Myocyte (in vitro differentiated cells): ENCODE data around the gene GPR162. TPM values are rescaled to one million over a fixed set of nuclear protein-coding genes. Genes with fewer than 3 reads are reported as not detected.

Experiments used
- DNase-seq: peaks from one replicate; pipeline ENCODE4 v3.0.0-alpha.2; 2012; ENCODE audit warnings: low read depth
- total RNA-seq: library from RNA; depleted of rRNA; stranded (reverse); fragments of >200 nt; gene quantifications from 2 replicates; pipeline ENCODE4 v1.2.3, GENCODE V29; 2014

Gene GPR162
- total RNA-seq, 1 donor from 2014 or later = 2.5 TPM

GRCh38 chr12:6822426-6823135 lies 960 bp downstream of the GPR162 start:
- DNase-seq = no peak

DNA sequence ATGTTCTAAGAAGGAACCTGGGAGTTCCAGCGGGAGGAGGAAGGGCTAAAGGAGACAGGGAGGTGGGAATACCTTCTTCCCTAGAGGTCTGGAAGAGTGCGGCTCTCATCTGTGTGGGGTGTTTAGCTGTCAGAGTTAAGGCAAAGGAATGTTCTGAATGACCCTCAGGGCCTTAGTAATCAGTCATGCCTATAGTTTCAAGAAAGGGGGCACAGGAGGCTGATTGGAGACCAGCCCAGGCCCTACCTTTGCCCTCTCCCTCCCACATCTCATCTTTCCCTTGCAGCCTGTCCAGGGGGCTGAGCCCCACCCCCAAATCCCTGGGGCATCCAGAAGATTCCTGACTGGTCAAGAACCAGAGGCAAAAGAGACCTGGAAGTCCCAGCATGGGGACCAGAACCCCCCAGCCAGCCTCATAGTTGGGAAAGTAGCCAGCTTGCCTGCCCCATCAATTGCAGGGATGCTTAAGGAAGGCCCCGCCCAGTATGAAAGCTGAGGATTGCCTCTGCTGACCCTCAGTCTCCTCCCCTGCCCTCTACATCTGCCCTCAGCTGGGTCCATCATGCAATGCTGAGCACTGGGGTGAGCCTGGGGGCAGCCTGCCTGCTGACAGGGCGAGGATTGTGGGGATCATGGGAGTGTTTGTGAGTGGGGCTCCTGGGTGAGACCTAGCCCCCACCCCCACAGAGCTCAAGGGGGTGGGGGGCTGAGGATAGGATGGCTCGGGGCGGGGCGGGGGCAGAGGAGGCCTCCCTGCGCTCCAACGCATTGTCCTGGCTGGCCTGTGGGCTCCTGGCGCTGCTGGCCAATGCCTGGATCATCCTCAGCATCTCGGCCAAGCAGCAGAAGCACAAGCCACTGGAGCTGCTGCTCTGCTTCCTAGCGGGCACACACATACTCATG lies 1.8 kb downstream of the GPR162 start:
- no peak for DNase-seq

- no peak for DNase-seq
Measured at GRCh38 chr12:6824085-6824775, 2.6 kb downstream of the GPR162 start.

- DNase-seq = peak; percentile 16
Measured at GRCh38 chr12:6824901-6825381, 3.3 kb downstream of the GPR162 start.

DNA sequence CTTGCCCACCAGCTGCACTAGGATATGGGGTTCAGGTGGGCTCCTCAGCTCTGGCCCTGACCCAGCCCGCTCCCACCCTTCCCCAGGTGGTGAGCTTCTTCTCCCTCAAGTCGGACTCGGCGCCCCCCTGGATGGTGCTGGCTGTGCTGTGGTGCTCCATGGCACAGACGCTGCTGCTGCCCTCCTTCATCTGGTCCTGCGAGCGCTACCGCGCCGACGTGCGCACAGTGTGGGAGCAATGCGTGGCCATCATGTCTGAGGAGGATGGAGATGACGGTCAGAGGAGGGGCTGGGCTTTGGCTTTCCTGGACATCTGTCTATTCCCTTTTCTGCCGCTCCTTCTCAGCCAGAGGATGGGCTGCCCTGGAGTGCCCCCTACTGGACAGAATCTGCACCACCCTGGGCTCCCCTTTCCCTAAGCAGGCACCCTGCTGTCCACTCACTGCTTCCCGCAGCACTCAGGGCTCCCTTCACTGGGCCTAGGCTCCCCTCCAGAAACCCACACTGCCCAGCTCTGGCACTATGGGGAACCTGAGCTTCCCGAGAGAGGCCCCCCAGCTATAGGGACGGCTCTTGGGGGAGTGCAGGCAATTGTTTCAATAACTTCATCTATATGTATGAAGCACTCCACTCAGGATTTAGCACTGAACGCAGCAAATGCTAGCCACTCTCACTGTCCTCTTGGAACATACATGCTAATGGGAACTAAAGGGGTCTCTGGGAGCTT lies 3.9 kb downstream of the GPR162 start:
- peak; percentile 89 for DNase-seq

- DNase-seq = no peak
Measured at GRCh38 chr12:6826125-6826733, 4.6 kb downstream of the GPR162 start.

DNA sequence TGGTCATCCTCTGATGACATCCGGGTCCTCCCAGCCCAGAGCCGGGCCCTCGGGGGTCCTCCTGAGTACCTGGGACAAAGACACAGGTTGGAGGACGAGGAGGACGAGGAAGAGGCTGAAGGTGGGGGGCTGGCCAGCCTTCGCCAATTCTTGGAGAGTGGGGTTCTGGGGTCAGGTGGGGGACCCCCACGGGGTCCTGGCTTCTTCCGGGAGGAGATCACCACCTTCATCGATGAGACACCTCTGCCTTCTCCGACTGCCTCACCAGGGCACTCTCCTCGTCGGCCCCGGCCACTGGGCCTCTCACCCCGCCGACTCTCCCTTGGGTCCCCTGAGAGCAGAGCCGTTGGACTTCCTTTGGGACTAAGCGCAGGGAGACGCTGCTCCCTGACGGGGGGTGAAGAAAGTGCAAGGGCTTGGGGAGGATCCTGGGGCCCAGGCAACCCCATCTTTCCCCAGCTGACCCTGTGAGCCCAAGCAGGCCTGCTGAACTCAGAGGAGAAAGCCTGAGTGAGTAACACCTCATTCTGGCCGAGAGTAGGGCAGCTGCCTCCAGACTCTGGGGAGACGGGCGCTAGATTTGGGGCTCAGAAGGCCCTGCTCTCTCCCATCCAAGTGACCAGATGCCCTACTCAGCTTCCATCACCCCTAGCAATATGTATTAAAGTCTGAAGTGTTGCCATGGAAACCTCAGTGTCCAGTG lies 5.3 kb downstream of the GPR162 start:
- no peak for DNase-seq

DNA sequence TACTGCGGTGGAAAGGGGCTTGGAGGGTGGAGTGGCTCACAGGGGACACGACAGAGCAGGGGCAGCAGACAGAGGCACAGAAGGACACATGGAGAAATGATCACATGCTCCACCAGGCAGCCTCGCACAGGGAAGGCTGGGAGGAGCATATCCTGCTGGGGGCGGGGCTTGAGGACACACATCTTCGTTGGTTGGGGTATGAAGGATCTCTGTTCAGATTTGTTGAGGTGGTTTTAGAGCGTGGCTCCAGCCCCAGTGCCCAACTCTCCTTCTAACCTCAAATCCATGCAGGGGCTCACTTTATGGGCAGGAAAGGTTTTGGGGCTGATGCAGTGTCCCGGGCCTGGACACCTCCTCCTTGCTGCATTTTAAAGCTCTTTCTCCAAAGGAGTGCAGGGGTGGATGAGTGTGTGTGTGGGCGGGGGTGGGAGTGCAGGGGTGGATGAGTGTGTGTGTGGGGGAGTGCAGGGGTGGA lies 5.9 kb downstream of the GPR162 start:
- DNase-seq = peak; percentile 85

DNA sequence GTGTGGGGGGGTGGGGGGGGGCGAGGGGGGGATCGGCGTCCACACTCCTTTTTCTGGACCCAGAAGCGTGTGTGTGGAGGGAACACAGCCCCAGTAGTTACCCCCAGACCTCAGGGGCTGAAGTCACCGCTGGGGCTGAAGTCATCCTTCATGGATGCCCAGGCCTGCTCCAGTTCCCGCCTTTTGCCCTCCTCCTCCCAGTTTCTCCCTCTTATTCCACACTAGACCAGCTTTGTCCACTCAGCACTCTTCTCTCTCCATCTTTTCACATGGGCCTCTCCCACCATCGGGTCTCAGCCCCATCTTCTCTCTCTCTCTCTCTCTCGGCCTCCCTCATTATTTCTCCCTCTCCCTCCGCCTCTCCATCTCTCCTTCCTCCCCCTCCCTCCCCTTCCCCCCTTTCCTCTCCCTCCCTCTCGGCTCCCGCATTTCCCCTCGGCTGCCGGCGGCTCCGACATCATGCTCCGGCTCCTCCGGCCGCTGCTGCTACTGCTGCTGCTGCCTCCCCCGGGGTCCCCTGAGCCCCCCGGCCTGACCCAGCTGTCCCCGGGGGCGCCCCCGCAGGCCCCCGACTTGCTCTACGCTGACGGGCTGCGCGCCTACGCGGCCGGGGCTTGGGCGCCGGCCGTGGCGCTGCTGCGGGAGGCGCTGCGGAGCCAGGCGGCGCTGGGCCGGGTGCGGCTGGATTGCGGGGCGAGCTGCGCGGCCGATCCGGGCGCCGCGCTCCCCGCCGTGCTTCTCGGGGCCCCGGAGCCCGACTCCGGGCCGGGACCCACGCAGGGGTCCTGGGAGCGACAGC lies 6.6 kb downstream of the GPR162 start, which contains the start of gene P3H3:
P3H3 (plus strand) TSS at position 426 of the 799 bp plus-strand sequence; CDS start at position 460, 34 bp downstream.
- DNase-seq = peak; percentile 51

- peak; percentile 66 for DNase-seq
Measured at GRCh38 chr12:6828781-6829535, 7.3 kb downstream of the GPR162 start.

DNA sequence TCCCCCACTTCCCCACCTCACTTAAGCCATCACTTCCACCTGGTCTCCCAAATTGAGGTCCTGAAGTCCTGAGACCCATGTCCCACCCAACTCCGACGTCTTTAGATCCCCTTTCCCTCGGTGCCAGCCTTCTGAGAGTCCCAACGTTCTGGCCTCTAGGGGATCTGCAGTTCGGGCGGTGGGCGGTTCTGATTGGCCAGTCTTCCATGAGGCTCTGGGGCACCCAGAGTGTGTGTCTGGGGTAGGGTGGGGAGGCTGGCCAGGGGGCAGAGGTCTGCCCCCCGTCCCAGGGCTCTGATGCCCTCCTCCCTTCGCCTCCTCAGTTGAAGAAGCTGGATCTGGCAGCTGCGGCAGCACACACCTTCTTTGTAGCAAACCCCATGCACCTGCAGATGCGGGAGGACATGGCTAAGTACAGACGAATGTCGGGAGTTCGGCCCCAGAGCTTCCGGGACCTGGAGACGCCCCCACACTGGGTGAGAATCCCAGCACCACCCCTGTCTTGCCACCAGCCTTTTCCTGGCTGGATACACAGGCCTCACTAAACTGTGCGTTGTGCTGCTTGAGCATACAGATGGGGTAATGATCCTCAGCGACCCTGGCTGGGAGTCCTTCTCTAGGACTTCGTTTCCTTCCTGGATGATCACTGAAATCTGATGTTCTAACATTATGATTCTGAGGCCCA lies 8.1 kb downstream of the GPR162 start:
- DNase-seq = no peak

DNA sequence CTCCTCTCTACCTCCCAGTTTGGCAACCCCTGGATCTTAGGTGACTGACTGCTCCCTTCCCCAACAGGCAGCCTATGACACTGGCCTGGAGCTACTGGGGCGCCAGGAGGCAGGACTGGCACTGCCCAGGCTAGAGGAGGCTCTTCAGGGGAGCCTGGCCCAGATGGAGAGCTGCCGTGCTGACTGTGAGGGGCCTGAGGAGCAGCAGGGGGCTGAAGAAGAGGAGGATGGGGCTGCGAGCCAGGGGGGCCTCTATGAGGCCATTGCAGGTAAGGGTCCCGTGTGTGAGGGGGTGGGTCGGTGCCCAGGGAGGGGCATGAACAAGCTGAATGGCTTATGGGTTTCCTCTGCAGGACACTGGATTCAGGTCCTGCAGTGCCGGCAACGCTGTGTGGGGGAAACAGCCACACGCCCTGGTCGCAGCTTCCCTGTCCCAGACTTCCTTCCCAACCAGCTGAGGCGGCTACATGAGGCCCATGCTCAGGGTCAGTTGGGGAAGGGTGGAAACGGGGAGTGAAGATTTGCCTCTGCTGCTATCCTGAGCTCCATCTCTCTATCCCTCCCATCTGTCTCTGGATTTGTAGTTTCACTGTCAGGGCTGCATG lies 8.8 kb downstream of the GPR162 start:
- no peak for DNase-seq

GRCh38 chr12:6830999-6831398 lies 9.4 kb downstream of the GPR162 start:
- DNase-seq = no peak

DNA sequence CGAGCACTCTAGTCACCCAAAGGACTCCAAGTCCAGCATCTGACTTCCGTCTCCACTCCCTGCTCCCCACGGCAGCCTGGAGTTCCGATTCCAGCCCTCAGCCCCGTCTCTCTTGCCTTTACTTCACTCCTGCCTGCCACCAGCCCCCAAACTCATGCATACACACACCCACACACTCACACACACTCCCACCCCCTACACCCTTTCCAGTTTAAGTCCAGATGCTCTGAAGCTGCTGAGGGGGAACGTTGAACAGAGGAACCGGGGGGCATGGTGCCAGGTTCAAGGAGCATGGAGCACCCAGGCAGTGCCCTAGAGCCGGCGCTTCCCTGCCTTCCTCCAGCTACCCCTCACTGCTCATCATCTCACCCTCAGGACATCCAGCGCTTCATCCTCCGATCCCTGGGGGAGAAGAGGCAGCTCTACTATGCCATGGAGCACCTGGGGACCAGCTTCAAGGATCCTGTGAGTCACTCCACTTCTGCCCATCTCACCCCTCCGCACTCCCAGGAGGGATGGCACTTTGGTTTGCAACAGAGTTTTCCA lies 9.9 kb downstream of the GPR162 start:
- DNase-seq = no peak

DNA sequence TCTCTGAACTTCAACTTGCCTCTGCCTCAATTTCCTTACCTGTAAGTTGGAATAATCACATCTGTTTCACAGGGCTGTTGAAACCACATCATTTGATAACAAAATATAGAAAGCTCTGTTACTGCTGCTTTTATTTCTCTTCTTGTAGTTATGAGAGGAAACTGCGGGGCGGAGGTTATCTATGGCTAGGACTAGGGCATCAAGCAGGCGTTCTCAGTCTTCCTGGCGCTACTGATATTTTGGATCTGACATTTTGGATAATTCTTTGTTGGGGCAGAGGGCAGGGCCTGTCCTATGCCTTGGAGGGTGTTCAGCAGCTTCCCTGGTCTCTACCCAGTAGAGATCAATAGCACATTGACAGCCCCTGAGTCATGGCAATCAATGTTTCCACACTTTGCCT lies 10.5 kb downstream of the GPR162 start:
- DNase-seq = no peak

DNA sequence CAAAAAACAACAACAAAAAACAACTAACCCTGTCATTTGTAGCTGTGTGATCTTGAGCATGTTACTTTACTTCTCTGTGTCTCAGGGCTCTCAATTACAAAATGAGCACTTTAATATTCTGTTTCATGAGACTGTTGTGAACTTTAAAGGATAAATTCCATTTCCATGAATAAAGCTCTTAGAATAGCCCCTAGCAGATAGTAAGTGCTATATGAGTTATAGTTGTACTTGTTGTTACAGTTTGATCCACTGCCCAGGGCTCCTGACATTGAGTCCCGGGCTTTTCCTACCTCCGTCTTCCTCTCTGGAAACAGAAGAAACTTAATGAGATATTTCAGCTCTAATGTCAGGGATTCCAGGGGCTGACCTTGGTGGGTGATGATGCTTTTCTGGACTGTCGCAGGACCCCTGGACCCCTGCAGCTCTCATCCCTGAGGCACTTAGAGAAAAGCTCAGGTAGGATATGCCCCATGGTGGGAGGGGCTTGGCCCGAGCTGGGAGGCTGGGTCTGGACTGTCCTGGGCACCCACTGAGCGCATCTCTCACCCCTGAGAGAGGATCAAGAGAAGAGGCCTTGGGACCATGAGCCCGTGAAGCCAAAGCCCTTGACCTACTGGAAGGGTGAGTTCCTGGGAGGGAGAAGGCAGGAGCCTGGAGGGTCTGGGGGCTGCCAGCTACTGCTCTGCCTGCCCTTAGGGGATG lies 11.7 kb downstream of the GPR162 start:
- no peak for DNase-seq
